Skeletal muscle satellite cell (primary cell): Measurements from ENCODE around the gene NKAIN2.

Experiments used
- H3K27me3 ChIP-seq: 2 replicates; pipeline ENCODE4 v1.7.0; 2013; ENCODE audit warnings: low read length; ENCODE audit not compliant: control insufficient read depth, insufficient read depth
- H3K36me3 ChIP-seq: 2 replicates; pipeline ENCODE4 v1.7.0; 2013; ENCODE audit warnings: mild to moderate bottlenecking, control low read depth, low read length; ENCODE audit not compliant: insufficient read depth
- H3K4me1 ChIP-seq: 2 replicates; pipeline ENCODE4 v1.7.0; 2013; ENCODE audit warnings: low read length; ENCODE audit not compliant: control insufficient read depth, insufficient read depth
- H3K4me2 ChIP-seq: 2 replicates; pipeline ENCODE4 v1.7.0; 2013; ENCODE audit warnings: mild to moderate bottlenecking, low read length
- H3K4me3 ChIP-seq: 2 replicates; pipeline ENCODE4 v1.7.0; 2013; ENCODE audit warnings: low read length
- H3K9ac ChIP-seq: 2 replicates; pipeline ENCODE4 v1.7.0; 2013; ENCODE audit warnings: mild to moderate bottlenecking, low read depth, low read length, moderate library complexity
- H3K9me3 ChIP-seq: replicated peaks from 2 replicates; pipeline ENCODE4 v1.7.0; 2013; ENCODE audit warnings: mild to moderate bottlenecking, control low read depth, low read length

Gene NKAIN2

DNA sequence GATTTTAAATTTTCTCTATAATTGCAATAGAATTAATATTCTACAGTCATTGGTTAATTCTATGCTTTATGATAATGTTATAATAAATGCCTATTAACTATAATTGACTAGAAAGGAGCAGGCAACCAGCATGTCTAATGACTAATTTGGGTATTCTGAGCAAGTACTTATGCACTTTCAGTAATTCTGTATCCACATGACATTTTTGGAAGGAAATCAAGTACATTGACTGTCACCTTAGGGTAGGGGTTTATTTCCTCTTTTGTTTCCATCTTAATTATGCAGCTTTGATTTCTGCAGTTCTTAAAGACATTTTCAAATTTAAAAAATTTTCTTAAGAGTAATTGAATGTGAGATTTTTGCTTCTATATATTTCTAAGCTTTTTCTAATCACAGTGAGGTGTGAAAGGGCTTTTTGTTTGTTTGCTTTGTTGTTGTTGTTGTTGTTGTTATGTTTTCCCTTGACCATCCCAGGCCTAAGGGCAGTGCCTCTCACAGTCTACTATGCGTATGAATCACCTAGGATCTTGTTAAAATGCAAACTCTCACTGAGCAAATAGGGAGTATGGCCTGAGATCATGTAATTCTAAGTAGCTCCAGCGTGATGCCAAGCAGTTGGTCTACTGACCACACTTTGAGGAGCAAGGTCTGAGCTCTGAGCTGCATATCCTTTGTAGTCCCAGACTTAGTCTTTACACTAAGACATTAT, 691.4 kb downstream of the NKAIN2 start:
- H3K9me3 ChIP-seq: no peaks in the 10 kb centered on the region
- no peak overlapping the region for H3K4me2 ChIP-seq
- H3K36me3 ChIP-seq: no peaks in the 10 kb centered on the region
- H3K9ac ChIP-seq: no peak overlapping the region
- H3K27me3 ChIP-seq: no peaks in the 10 kb centered on the region
- H3K4me3 ChIP-seq: no peak overlapping the region
- H3K4me1 ChIP-seq: no peaks in the 10 kb centered on the region

DNA sequence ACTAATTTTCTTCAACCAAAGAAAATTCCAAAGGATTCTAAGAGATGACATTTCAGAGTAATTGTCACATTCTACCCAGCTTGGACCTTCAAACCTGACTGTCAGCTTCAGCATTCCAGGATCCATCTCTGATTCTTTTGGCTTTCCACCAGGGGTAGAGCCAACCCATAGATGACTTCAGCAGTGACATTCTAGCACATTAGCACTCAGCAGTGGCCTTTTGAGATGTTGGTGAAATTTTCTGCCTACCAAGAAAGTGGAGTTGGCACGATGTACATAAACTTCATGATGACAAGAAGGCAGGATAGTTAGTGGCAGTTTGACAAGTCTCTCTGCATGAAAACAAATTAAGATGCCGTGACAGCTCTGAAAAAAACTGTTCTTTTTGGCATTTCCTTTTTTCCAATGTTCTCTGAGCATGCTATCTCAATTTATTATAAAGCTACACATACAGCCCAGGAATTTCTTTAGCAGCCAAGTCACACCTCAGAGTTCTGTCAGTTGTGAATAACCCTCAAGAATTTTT, 692.1 kb downstream of the NKAIN2 start:
- Histone ChIP-seq H3K9me3 (no peaks in the 10 kb centered on the region), H3K27me3 (no peaks in the 10 kb centered on the region), H3K36me3 (no peaks in the 10 kb centered on the region), H3K4me1 (no peaks in the 10 kb centered on the region), H3K4me2 (no peak overlapping the region), H3K4me3 (no peak overlapping the region), H3K9ac (no peak overlapping the region)

DNA sequence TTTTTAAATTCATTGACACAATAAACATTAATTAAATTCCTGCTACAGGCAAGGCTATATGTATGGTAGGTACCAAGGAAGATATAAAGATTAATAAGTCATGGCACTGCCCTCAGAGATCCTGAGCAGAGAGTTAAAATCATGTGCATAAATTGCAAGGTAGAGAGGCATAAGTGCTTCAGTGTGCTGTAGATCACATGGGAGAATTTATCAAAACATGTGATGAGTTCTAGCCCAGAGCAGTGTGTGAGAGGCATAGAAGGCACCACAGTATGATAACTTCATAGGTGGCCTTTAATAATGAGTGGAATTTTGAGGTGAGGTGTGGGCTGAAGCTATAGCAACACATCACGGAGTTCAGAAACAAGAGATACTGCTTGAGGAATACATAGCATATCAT, 692.7 kb downstream of the NKAIN2 start:
- no peak overlapping the region for H3K9ac ChIP-seq
- H3K9me3 ChIP-seq: no peaks in the 10 kb centered on the region
- no peaks in the 10 kb centered on the region for H3K27me3 ChIP-seq
- H3K4me3 ChIP-seq: no peak overlapping the region
- no peaks in the 10 kb centered on the region for H3K4me1 ChIP-seq
- no peaks in the 10 kb centered on the region for H3K36me3 ChIP-seq
- H3K4me2 ChIP-seq: no peak overlapping the region

DNA sequence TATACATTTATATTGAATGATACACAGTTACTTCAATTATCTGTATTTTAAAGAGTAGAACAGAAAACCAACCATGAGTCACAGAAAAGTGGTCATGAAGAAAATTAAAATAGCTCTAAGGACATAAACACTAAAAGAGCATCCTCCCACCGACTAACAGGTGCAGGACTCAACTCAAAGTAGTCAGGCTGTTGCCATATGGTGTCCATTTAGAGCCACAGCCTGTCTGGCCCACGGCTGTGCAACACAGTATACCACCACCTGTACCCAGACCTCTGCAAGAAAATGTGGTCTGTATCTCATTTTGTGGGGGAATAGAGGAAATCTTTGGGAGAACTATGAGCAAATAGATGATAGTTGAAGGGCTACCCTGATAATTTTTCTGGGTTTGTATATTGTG, 708.8 kb downstream of the NKAIN2 start:
- H3K9me3 ChIP-seq: no peaks in the 10 kb centered on the region
- H3K4me3 ChIP-seq: no peak overlapping the region
- no peaks in the 10 kb centered on the region for H3K36me3 ChIP-seq
- H3K27me3 ChIP-seq: no peaks in the 10 kb centered on the region
- no peak overlapping the region for H3K4me2 ChIP-seq
- H3K9ac ChIP-seq: no peak overlapping the region
- H3K4me1 ChIP-seq: no peaks in the 10 kb centered on the region

DNA sequence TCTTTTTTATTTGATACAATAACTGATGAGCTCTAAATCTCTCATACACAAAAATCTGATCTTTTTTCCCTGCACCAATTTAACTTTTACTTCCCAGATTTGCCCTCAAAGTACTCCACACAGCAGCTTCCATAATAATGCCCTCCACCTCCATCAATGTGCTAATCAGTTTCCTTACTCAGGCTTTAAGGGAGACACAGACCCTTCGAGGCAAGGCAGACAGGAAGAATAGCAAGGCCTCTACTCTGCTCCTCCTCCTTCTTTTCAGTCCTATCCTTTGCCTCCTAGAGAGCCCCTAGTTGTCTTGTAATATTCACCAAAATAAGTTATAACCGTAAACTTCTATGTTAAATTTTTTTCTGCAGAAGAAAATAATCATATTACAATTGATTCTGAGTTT, 713.7 kb downstream of the NKAIN2 start:
- Histone ChIP-seq H3K9ac (no peak overlapping the region), H3K4me1 (peaks cover 11% of the 10 kb centered on the region), H3K4me2 (no peak overlapping the region), H3K9me3 (no peaks in the 10 kb centered on the region), H3K4me3 (no peak overlapping the region), H3K27me3 (no peaks in the 10 kb centered on the region), H3K36me3 (no peaks in the 10 kb centered on the region)

DNA sequence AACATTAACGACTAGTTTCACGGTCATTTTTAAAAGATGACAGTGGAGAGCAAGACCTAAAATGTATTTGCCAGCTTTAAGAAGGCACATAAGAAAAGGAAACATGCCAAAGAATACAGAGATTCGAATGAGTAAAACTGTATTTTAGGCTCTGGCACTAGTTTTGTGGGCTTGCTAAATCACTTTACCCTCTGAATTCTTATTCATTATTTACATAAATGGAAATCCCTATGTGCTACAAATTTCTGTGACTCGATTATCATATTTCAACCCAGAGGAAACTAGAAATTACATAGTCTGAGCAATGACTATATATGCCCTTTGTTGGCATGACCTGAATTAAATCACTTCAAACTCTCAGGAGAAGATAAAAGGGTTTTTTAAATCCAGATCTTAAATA, 716.8 kb downstream of the NKAIN2 start:
- no peaks in the 10 kb centered on the region for H3K36me3 ChIP-seq
- H3K9me3 ChIP-seq: no peaks in the 10 kb centered on the region
- no peak overlapping the region for H3K4me2 ChIP-seq
- no peak overlapping the region for H3K4me3 ChIP-seq
- peaks cover 11% of the 10 kb centered on the region for H3K4me1 ChIP-seq
- no peak overlapping the region for H3K9ac ChIP-seq
- H3K27me3 ChIP-seq: no peaks in the 10 kb centered on the region

DNA sequence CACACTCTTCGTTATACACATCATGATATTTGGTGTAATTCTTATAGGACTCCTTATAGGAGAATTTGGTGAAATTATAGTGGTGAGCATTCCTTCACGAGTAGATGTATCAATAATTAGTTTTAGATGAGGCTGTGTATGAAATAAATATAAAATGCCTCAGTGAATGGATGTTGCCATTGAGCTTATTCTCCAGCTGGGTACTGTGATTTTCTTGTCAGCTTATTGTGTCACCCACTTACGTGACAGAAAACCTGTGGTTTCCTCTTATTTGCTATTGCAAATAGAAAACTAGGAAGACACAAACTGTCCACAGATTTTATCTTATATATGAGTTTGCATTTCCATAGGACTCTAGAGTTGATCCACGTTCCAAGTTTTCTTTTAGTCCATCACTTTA, 718.7 kb downstream of the NKAIN2 start:
- no peak overlapping the region for H3K4me2 ChIP-seq
- H3K27me3 ChIP-seq: no peaks in the 10 kb centered on the region
- no peaks in the 10 kb centered on the region for H3K36me3 ChIP-seq
- peaks cover 11% of the 10 kb centered on the region for H3K4me1 ChIP-seq
- H3K9me3 ChIP-seq: no peaks in the 10 kb centered on the region
- H3K9ac ChIP-seq: no peak overlapping the region
- H3K4me3 ChIP-seq: no peak overlapping the region

DNA sequence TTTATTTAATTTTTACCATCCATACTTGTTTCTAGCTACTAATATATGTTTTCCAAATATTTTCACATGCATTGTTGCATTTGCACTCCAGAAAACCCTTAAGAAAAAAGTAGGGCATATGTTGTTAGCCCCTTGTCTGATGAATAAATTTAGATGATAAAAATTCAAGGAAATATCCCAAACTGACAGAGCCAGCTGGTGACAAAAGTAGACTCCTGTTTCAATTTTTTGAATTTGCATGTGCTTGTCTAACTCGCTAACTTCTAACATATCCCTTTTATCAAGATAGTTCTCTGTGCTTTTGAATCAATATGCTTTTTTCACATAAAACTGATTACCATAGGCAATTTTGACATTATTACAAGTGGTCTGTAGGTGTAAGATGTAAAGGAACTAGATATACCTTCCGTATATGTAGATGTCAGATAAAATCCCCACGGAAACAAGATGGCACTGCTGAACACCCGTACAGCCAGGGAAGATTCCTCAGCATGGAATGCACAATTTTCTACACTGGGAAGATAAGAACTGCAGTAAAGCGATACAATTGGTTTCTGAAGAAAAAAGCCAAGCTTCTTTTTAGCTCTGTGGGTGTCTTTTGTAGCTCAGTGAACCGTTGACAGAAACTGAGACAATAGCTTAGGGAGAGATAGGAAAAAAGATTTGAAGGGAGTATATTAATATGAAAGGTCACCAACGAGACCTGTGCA, 721.0 kb downstream of the NKAIN2 start:
- Histone ChIP-seq H3K9me3 (no peaks in the 10 kb centered on the region), H3K27me3 (no peaks in the 10 kb centered on the region)

DNA sequence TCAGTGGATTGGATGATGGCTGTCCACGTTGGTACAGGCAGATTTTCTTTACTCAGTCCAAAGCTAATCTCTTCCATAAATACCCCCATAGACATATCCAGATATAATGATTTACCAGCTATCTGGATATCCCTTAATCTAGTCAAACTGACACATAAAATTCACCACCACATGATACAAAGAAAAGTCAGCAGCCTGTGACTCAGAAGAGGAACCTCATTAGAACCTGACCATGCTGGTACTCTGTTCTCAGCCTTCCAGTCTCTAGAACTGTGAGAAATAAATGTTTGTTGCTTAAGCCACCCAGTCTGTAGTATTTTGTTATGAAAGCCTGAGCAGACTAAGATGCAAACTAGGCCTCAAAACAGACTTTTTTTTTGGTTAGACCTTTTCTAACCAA, 727.3 kb downstream of the NKAIN2 start:
- H3K4me1 ChIP-seq: no peaks in the 10 kb centered on the region
- H3K4me2 ChIP-seq: no peak overlapping the region
- H3K9me3 ChIP-seq: no peaks in the 10 kb centered on the region
- no peaks in the 10 kb centered on the region for H3K36me3 ChIP-seq
- no peaks in the 10 kb centered on the region for H3K27me3 ChIP-seq
- no peak overlapping the region for H3K9ac ChIP-seq
- no peak overlapping the region for H3K4me3 ChIP-seq

More for the DNA sequence above, 721.0 kb downstream of the NKAIN2 start:
- Histone ChIP-seq H3K4me1 (peaks cover 11% of the 10 kb centered on the region), H3K4me3 (no peak overlapping the region), H3K9ac (no peak overlapping the region), H3K36me3 (no peaks in the 10 kb centered on the region), H3K4me2 (no peak overlapping the region)

DNA sequence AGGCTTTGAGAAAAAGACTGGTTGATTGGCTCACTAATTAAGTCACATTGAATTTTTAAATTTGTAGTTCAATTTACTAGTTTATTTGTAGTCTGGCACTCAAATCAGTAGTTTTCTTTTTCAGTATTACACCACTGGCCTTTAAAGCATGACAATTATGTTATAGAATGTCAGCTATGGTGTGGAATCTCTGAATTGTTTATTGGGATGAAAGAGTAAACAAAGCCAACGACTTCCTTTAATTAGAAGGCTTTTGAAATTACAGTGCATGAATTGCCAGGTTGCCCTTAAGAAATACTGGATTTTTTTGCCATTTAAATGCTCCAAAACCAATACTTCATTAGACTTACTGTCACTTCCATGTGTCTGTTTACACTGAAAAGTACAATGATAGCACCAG, 731.6 kb downstream of the NKAIN2 start:
- no peaks in the 10 kb centered on the region for H3K4me1 ChIP-seq
- no peaks in the 10 kb centered on the region for H3K36me3 ChIP-seq
- no peak overlapping the region for H3K4me2 ChIP-seq
- H3K27me3 ChIP-seq: no peaks in the 10 kb centered on the region
- no peak overlapping the region for H3K4me3 ChIP-seq
- H3K9ac ChIP-seq: no peak overlapping the region
- H3K9me3 ChIP-seq: no peaks in the 10 kb centered on the region

DNA sequence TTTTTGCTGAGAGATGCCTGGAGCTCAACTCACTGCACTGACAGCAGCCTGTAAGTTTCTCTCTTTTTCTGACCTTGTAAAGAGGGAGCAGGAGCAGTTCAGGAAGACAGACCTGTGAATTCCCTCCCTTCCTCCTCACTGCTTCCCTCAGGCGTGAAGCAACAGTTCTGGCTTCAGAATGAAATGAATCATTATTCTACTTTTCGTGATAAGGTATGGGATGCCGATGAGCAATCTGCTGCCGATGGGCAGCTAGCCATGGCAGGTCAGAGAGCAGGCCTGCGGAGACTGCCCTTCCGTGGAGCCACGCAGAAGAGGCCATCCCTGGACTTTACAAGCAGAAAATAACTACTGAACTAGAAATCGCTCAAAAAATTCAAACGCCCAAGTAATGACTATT, 732.1 kb downstream of the NKAIN2 start:
- H3K4me3 ChIP-seq: no peak overlapping the region
- H3K9me3 ChIP-seq: no peaks in the 10 kb centered on the region
- no peaks in the 10 kb centered on the region for H3K27me3 ChIP-seq
- no peaks in the 10 kb centered on the region for H3K4me1 ChIP-seq
- no peak overlapping the region for H3K4me2 ChIP-seq
- H3K9ac ChIP-seq: no peak overlapping the region
- no peaks in the 10 kb centered on the region for H3K36me3 ChIP-seq
